Measurements from ENCODE around the gene FKBP4. TPM values are rescaled to one million over a fixed set of nuclear protein-coding genes. Genes with fewer than 3 reads are reported as not detected.
A peak's percentile ranks its signal among the peaks of the same experiment; 100 is the strongest.

FKBP4 gene
- total and polyA plus RNA-seq, 4 donors: 21.3 to 38.7 (median 31.6) TPM

DNA sequence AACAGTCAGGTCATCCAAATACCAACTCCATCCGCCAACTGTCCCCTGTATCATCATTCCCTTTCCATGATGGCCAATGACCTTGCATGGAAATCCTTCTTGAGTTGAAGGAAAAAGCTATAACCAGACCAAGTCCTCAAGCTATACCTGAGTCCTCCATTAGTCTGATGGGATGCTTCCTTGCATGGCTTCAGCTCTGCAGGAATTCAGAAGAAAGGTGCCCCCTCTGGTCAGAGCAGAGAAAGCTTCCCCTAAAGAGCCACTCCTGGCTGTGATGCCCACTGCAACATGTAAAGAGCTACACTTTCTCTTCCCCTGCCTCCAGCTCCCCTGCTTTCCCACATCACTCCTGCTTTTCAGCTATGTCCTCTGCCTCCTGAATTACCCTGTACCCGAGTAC, 43.1 kb upstream of the FKBP4 start:
- no peak overlapping the region for H3K4me3 ChIP-seq (ENCODE audit: low read depth in 1 of 3, low read length in 3 of 3)
- no peak for DNase-seq (ENCODE audit: low spot score)
- peaks cover 0 to 10% (median 0%) of the 10 kb centered on the region in 4 donors for H3K27me3 ChIP-seq (ENCODE audit: control insufficient read depth in 4 of 4, insufficient read depth in 4 of 4, low read length in 3 of 4)
- no peak overlapping the region for H3K9ac ChIP-seq (ENCODE audit: low read depth in 1 of 2, low read length in 2 of 2)
- H3K4me1 ChIP-seq (ENCODE audit: control insufficient read depth in 4 of 4, insufficient read depth in 4 of 4, low read length in 3 of 4): no peaks in the 10 kb centered on the region
- H3K27ac ChIP-seq (ENCODE audit: low read depth in 1 of 2, low read length in 2 of 2): no peak overlapping the region
- TF ChIP-seq JUND (IDR thresholded peaks at IDR 0.05) (no peak), FOXA2 (IDR thresholded peaks at IDR 0.05) (no peak), FOXA1 (IDR thresholded peaks at IDR 0.05) (no peak)
- TF ChIP-seq, protein P1, sequence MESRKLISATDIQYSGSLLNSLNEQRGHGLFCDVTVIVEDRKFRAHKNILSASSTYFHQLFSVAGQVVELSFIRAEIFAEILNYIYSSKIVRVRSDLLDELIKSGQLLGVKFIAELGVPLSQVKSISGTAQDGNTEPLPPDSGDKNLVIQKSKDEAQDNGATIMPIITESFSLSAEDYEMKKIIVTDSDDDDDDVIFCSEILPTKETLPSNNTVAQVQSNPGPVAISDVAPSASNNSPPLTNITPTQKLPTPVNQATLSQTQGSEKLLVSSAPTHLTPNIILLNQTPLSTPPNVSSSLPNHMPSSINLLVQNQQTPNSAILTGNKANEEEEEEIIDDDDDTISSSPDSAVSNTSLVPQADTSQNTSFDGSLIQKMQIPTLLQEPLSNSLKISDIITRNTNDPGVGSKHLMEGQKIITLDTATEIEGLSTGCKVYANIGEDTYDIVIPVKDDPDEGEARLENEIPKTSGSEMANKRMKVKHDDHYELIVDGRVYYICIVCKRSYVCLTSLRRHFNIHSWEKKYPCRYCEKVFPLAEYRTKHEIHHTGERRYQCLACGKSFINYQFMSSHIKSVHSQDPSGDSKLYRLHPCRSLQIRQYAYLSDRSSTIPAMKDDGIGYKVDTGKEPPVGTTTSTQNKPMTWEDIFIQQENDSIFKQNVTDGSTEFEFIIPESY (IDR thresholded peaks at IDR 0.05): no peak
- TF ChIP-seq, protein P2, sequence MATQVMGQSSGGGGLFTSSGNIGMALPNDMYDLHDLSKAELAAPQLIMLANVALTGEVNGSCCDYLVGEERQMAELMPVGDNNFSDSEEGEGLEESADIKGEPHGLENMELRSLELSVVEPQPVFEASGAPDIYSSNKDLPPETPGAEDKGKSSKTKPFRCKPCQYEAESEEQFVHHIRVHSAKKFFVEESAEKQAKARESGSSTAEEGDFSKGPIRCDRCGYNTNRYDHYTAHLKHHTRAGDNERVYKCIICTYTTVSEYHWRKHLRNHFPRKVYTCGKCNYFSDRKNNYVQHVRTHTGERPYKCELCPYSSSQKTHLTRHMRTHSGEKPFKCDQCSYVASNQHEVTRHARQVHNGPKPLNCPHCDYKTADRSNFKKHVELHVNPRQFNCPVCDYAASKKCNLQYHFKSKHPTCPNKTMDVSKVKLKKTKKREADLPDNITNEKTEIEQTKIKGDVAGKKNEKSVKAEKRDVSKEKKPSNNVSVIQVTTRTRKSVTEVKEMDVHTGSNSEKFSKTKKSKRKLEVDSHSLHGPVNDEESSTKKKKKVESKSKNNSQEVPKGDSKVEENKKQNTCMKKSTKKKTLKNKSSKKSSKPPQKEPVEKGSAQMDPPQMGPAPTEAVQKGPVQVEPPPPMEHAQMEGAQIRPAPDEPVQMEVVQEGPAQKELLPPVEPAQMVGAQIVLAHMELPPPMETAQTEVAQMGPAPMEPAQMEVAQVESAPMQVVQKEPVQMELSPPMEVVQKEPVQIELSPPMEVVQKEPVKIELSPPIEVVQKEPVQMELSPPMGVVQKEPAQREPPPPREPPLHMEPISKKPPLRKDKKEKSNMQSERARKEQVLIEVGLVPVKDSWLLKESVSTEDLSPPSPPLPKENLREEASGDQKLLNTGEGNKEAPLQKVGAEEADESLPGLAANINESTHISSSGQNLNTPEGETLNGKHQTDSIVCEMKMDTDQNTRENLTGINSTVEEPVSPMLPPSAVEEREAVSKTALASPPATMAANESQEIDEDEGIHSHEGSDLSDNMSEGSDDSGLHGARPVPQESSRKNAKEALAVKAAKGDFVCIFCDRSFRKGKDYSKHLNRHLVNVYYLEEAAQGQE (IDR thresholded peaks at IDR 0.05): no peak
- no peaks in the 10 kb centered on the region for H3K36me3 ChIP-seq (ENCODE audit: control insufficient read depth in 4 of 4, insufficient read depth in 3 of 4, low read depth in 1 of 4, low read length in 3 of 4)
- WGBS: 68% methylated on average over 2 of the region's 2 CpGs
- H3K9me3 ChIP-seq (ENCODE audit: control insufficient read depth in 4 of 4, low read length in 3 of 4): no peaks in the 10 kb centered on the region

DNA sequence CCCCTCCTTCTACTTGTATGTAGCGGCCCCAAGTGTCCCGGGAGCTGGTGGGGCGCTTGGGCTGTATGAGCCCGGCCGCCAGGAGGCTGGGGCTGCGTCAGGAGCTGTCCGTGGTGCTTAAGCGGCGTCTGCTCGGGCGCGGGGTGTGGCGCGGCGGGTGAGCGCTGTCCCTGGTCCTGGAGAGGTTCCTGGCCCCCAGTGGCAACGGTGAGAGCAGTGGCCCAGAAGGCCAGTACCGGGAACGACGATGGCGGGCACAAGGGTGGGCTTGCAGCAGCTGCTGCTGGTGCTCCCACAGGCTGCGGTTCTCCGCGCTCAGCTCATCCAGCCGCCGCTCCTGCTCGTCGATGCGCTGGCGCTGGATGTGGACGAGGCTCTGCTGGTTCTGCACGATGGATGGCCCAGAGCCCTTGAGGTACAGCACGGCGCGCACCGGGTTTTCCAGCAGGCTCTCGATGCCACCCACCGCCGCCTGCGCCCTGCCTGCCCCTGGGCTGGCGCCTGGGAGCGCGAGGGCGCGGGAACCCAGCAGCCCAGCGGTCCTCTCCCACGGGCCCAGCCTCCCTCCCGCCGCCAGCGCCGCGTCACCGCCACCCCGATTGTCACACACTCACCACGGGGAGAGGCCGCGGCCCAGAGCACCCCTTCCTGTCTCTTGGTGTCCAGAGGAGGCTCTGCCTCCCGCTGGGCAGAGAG, 41.9 kb upstream of the FKBP4 start:
- Histone ChIP-seq H3K4me1 (ENCODE audit: control insufficient read depth in 4 of 4, insufficient read depth in 4 of 4, low read length in 3 of 4) (no peaks in the 10 kb centered on the region), H3K9me3 (ENCODE audit: control insufficient read depth in 4 of 4, low read length in 3 of 4) (no peaks in the 10 kb centered on the region), H3K27me3 (ENCODE audit: control insufficient read depth in 4 of 4, insufficient read depth in 4 of 4, low read length in 3 of 4) (peaks cover 0 to 10% (median 1%) of the 10 kb centered on the region in 4 donors), H3K4me3 (ENCODE audit: low read depth in 1 of 3, low read length in 3 of 3) (no peak overlapping the region), H3K27ac (ENCODE audit: low read depth in 1 of 2, low read length in 2 of 2) (no peak overlapping the region), H3K9ac (ENCODE audit: low read depth in 1 of 2, low read length in 2 of 2) (no peak overlapping the region), H3K36me3 (ENCODE audit: control insufficient read depth in 4 of 4, insufficient read depth in 3 of 4, low read depth in 1 of 4, low read length in 3 of 4) (no peaks in the 10 kb centered on the region)
- peak; percentile 86 for DNase-seq (ENCODE audit: low spot score)
- 13% methylated on average over 58 of the region's 58 CpGs for WGBS
- TF ChIP-seq RAD21 (IDR thresholded peaks at IDR 0.05) (peak in 1 of 2 donors; percentile 11), SP1 (IDR thresholded peaks at IDR 0.05) (no peak), FOXA1 (IDR thresholded peaks at IDR 0.05) (no peak)
- TF ChIP-seq, protein P2 (IDR thresholded peaks at IDR 0.05): peak; percentile 100
- TF ChIP-seq, protein P3, sequence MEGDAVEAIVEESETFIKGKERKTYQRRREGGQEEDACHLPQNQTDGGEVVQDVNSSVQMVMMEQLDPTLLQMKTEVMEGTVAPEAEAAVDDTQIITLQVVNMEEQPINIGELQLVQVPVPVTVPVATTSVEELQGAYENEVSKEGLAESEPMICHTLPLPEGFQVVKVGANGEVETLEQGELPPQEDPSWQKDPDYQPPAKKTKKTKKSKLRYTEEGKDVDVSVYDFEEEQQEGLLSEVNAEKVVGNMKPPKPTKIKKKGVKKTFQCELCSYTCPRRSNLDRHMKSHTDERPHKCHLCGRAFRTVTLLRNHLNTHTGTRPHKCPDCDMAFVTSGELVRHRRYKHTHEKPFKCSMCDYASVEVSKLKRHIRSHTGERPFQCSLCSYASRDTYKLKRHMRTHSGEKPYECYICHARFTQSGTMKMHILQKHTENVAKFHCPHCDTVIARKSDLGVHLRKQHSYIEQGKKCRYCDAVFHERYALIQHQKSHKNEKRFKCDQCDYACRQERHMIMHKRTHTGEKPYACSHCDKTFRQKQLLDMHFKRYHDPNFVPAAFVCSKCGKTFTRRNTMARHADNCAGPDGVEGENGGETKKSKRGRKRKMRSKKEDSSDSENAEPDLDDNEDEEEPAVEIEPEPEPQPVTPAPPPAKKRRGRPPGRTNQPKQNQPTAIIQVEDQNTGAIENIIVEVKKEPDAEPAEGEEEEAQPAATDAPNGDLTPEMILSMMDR (IDR thresholded peaks at IDR 0.05; ENCODE audit: low read depth, low read length, missing input control): peak; percentile 10
